AG09309 (cell line): Measurements from ENCODE around the gene DDX41.

Experiments used
- DNase-seq: peaks from one replicate; pipeline ENCODE4 v3.0.0-alpha.2; 2010; ENCODE audit warnings: low read depth
- H3K4me3 ChIP-seq: 2 replicates; pipeline ENCODE4 v1.5.1; 2011; ENCODE audit warnings: mild to moderate bottlenecking, low read depth, low read length, moderate library complexity; ENCODE audit not compliant: control insufficient read depth
- CTCF ChIP-seq: IDR thresholded peaks from 2 replicates; pipeline ENCODE4 v1.5.1; 2011; ENCODE audit warnings: mild to moderate bottlenecking, low read depth, low read length, inconsistent platforms; ENCODE audit not compliant: insufficient read depth, control insufficient read depth; ENCODE audit errors: missing control alignments

The DDX41 gene

GRCh38 chr5:177514541-177514940 is 2.2 kb downstream of the DDX41 start:
- no peak for DNase-seq
- no peak for TF ChIP-seq CTCF
- H3K4me3 ChIP-seq: no peak overlapping the region

- H3K4me3 ChIP-seq: no peak overlapping the region
- no peak for DNase-seq
- TF ChIP-seq CTCF: no peak
Measured at GRCh38 chr5:177513500-177513899, 3.3 kb downstream of the DDX41 start.

GRCh38 chr5:177512736-177513380 is 3.9 kb downstream of the DDX41 start:
- no peak for DNase-seq
- no peak overlapping the region for H3K4me3 ChIP-seq
- TF ChIP-seq CTCF: no peak

GRCh38 chr5:177511796-177512675 is 4.7 kb downstream of the DDX41 start:
- DNase-seq: no peak
- no peak overlapping the region for H3K4me3 ChIP-seq
- TF ChIP-seq CTCF: no peak

GRCh38 chr5:177511181-177511580 is 5.6 kb downstream of the DDX41 start:
- DNase-seq: no peak
- H3K4me3 ChIP-seq: no peak overlapping the region
- no peak for TF ChIP-seq CTCF

GRCh38 chr5:177510567-177511053 is 6.2 kb downstream of the DDX41 start:
- H3K4me3 ChIP-seq: no peak overlapping the region
- no peak for TF ChIP-seq CTCF
- DNase-seq: no peak
